Thyroid gland (tissue), 4 donors: ENCODE measurements around the gene ASCL2. TPM values are rescaled to one million over a fixed set of nuclear protein-coding genes. Genes with fewer than 3 reads are reported as not detected.

Experiments used
- DNase-seq, 2 donors: peaks; one replicate each; pipeline ENCODE4 v3.0.0-alpha.2; 2019
- H3K27ac ChIP-seq, 3 donors: fragments of 200-600 bp; sonication (generic); 1 replicate in 2 of 3; 2 replicates in 1 of 3; pipeline ENCODE4 v1.5.1; 2016 to 2019; ENCODE audit warnings: mild to moderate bottlenecking in 1 of 3, moderate library complexity in 1 of 3
- H3K27me3 ChIP-seq: fragments of 200-600 bp; sonication (generic); one replicate; pipeline ENCODE4 v1.5.1; 2019
- H3K36me3 ChIP-seq, 2 donors: fragments of 200-600 bp; sonication (generic); one replicate each; pipeline ENCODE4 v1.5.1; 2016 to 2019
- H3K4me1 ChIP-seq, 2 donors: fragments of 200-600 bp; sonication (generic); one replicate each; pipeline ENCODE4 v1.5.1; 2017 to 2019
- H3K4me3 ChIP-seq, 3 donors: fragments of 200-600 bp; sonication (generic); replicated peaks in 1 of 3; 1 replicate in 2 of 3; 2 replicates in 1 of 3; pipeline ENCODE4 v1.5.1; 2016; ENCODE audit warnings: mild to moderate bottlenecking in 1 of 3
- H3K9me3 ChIP-seq: fragments of 200-600 bp; sonication (generic); one replicate; pipeline ENCODE4 v1.5.1; 2017
- POLR2A ChIP-seq, 2 donors: fragments of 450-650 bp; IDR thresholded peaks; one replicate each; pipeline ENCODE4 v1.6.1; 2017; ENCODE audit warnings: antibody characterized with exemption in 2 of 2, mild to moderate bottlenecking in 2 of 2, moderate library complexity in 1 of 2
- WGBS, 2 donors: methylation state at CpG; one replicate each; pipeline ENCODE4 v1.1.5; 2017; 5-methylcytosine and 5-hydroxymethylcytosine counted together
- intact Hi-C: fragments of 100-400 bp; cut with DNase I; formaldehyde crosslinking; loops from one replicate; pipeline ENCODE4 v1.15.1; 2023
- total RNA-seq, 4 donors: library from RNA; depleted of rRNA; stranded (reverse); fragments of >200 nt; gene quantifications; one replicate each; pipeline ENCODE4 v1.2.3, GENCODE V29; 2016
- TF ChIP-seq, protein P1 (sequence below), 6 experiments: fragments of 200-600 bp in 3 of 6; fragments of 450-650 bp in 3 of 6; sonication (generic) in 3 of 6; IDR thresholded peaks; one replicate each; pipeline ENCODE4 v1.5.1; 2016 to 2019; ENCODE audit warnings: antibody characterized with exemption in 6 of 6, mild to moderate bottlenecking in 2 of 6, inconsistent platforms in 1 of 6, moderate library complexity in 1 of 6

ASCL2 gene, protein sequence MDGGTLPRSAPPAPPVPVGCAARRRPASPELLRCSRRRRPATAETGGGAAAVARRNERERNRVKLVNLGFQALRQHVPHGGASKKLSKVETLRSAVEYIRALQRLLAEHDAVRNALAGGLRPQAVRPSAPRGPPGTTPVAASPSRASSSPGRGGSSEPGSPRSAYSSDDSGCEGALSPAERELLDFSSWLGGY
- total RNA-seq = 1 to 10 TPM in 1 of 4 donors, under 1 TPM in 3; 0.46 to 2.9 (median 0.66) TPM

DNA sequence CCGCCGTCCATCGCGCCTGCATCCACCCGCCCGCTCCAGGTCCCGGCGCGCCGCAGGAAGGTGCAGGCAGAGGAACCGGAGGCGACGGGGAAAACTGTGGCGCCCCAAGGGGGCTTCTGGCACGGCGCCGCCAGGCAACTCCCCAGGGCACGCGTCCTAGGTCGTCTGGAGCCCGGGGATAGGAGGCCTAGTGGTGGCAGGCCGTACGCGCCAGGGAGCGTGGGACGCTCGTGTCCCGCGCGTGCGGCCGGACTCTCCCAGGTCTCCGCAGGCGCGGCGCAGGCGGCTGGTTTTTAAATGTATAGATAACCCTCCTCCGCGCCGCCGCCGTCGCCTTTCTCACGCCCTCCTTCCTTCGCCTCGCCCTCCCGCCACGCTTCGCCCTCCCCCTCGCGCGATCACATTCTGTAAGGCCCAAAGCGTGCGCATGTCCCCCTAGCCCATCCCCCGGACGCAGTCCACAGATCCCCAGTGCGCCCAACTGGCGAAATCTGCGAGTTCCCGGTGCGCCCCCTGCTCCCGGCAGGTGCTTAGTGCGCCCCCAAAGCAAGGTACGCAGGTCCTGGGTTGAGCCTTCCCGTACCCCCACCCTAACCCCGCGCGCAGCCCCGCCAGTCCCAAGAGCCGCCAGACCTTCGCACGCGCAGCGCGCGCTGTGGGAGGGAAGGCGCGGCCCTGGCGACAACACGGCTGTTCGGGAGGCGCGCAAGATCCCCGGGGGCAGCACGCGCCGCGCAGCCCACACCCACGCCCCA is at the start of gene ASCL2:
Gene ASCL2, minus strand, starts transcription at position 267 of the 755 bp plus-strand sequence. Its CDS starts 256 bp downstream, at position 11.
- TF ChIP-seq, protein P1, sequence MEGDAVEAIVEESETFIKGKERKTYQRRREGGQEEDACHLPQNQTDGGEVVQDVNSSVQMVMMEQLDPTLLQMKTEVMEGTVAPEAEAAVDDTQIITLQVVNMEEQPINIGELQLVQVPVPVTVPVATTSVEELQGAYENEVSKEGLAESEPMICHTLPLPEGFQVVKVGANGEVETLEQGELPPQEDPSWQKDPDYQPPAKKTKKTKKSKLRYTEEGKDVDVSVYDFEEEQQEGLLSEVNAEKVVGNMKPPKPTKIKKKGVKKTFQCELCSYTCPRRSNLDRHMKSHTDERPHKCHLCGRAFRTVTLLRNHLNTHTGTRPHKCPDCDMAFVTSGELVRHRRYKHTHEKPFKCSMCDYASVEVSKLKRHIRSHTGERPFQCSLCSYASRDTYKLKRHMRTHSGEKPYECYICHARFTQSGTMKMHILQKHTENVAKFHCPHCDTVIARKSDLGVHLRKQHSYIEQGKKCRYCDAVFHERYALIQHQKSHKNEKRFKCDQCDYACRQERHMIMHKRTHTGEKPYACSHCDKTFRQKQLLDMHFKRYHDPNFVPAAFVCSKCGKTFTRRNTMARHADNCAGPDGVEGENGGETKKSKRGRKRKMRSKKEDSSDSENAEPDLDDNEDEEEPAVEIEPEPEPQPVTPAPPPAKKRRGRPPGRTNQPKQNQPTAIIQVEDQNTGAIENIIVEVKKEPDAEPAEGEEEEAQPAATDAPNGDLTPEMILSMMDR (IDR thresholded peaks at IDR 0.05) = no peak
- no peak for TF ChIP-seq POLR2A (IDR thresholded peaks at IDR 0.05)
- intact Hi-C loops = no loop called here
- no peaks in the 10 kb centered on the region for H3K27me3 ChIP-seq
- peaks cover 7 to 40% of the 10 kb centered on the region in 2 donors for H3K4me1 ChIP-seq
- no peaks in the 10 kb centered on the region for H3K9me3 ChIP-seq
- H3K27ac ChIP-seq = peak within 1 kb of the TSS in 1 of 3 donors; percentile 46
- DNase-seq = no peak
- peak within 1 kb of the TSS in 2 of 3 donors; percentile 25 to 54 for H3K4me3 ChIP-seq
- WGBS, 2 donors = 3 to 8% methylated on average over 15 to 22 of the region's 89 CpGs
- no peaks in the 10 kb centered on the region for H3K36me3 ChIP-seq

DNA sequence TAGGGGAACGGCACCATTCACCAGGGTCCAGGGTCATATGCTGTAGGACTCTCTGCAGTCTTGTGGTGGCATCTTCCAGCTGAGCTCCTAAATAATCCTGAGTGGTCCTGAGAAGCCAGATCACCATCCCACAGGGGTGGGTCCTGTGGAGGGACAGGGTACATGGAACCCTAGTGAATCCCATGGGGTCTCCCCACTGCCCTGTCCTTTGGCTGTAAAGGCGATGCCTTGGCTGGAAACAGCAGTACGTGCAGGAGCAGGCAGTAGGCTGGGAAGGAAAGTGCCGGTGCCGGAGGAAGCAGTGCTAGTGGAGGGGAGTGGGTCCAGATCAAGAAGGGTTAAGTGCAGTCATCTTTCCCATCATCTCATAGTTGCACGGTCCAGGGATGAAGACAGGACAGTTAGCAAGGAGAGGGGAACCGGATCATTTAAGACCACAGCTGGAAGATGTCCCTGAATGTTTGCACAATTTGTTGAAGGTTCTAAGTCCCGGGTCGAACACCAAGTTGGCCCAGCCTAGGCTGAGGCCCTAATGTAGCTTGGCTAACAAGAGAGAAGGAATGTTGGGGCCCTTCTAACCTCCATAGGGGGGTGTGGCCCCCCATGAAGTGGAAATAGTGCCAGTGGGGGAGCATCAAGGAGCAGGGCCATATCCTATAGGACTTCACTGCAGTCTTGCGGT is 49.5 kb upstream of the ASCL2 start:
- Histone ChIP-seq H3K4me3 (no peak overlapping the region), H3K27me3 (no peaks in the 10 kb centered on the region), H3K36me3 (no peaks in the 10 kb centered on the region), H3K9me3 (no peaks in the 10 kb centered on the region), H3K4me1 (peaks cover 5 to 7% of the 10 kb centered on the region in 2 donors), H3K27ac (no peak overlapping the region)
- 78 to 82% methylated on average over 9 to 10 of the region's 10 CpGs for WGBS, 2 donors
- TF ChIP-seq, protein P1 (IDR thresholded peaks at IDR 0.05) = no peak
- no peak for TF ChIP-seq POLR2A (IDR thresholded peaks at IDR 0.05)
- DNase-seq = no peak
- intact Hi-C loops = no loop called here

DNA sequence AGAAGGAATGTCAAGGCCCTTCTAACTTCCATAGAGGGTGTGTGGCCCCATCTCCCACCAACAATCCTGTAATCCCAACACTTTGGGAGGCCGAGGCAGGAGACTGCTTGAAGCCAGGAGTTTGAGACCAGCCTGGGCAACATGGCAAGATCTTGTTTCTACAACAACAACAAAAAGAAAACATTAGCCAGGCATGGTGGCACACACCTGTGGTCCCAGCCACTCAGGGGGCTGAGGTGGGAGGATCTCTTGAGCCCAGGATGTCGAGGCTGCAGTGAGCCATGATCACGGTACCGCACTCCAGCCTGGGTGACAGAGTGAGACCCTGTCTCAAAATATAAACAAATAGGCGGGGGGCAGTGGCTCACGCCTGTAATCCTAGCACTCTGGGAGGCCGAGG is 48.3 kb upstream of the ASCL2 start:
- Histone ChIP-seq H3K36me3 (no peaks in the 10 kb centered on the region), H3K27ac (no peak overlapping the region), H3K4me1 (peaks cover 16 to 17% of the 10 kb centered on the region in 2 donors), H3K9me3 (no peaks in the 10 kb centered on the region), H3K27me3 (no peaks in the 10 kb centered on the region), H3K4me3 (no peak overlapping the region)
- intact Hi-C loops = no loop called here
- no peak for TF ChIP-seq POLR2A (IDR thresholded peaks at IDR 0.05)
- TF ChIP-seq, protein P1 (IDR thresholded peaks at IDR 0.05) = no peak
- DNase-seq = no peak
- WGBS, 2 donors = 88 to 92% methylated on average over 7 of the region's 7 CpGs

DNA sequence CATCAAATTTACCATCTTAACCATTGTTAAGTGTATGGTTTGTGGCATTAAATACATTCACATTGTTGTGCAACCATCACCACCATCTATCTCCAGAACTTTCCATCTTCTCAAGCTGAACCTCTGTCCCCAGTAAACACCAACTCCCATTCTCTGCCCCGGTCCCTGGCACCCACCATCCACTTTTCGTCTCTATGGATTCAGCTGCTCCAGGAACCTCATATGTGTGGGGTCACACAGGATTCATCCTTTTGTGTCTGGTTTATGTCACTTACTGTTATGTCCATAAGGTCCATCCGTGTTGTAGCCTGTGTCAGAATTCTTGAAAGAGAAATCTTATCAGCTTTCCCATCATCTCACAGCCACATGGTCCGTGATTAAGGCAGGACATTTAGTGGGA is 47.7 kb upstream of the ASCL2 start:
- Histone ChIP-seq H3K9me3 (no peaks in the 10 kb centered on the region), H3K4me3 (no peak overlapping the region), H3K36me3 (no peaks in the 10 kb centered on the region), H3K4me1 (peaks cover 16 to 17% of the 10 kb centered on the region in 2 donors), H3K27me3 (no peaks in the 10 kb centered on the region), H3K27ac (no peak overlapping the region)
- intact Hi-C loops = no loop called here
- no peak for DNase-seq
- WGBS, 2 donors = 92% methylated on average over 4 of the region's 4 CpGs
- TF ChIP-seq POLR2A (IDR thresholded peaks at IDR 0.05) = no peak
- TF ChIP-seq, protein P1 (IDR thresholded peaks at IDR 0.05) = no peak
